Sigmoid colon (tissue), 3 donors: ENCODE results near the gene STX7.

Experiments used
- CTCF ChIP-seq, 4 experiments: fragments of 450-650 bp in 3 of 4; fragments of 200-600 bp in 1 of 4; IDR thresholded peaks; one replicate each; pipeline ENCODE4 v1.5.1; 2016 to 2019; ENCODE audit warnings: antibody characterized with exemption in 4 of 4, mild to moderate bottlenecking in 3 of 4, moderate library complexity in 2 of 4
- POLR2A ChIP-seq, 2 donors: fragments of 450-650 bp; IDR thresholded peaks; one replicate each; pipeline ENCODE4 v1.6.1; 2016; ENCODE audit warnings: antibody characterized with exemption in 2 of 2, mild to moderate bottlenecking in 2 of 2, moderate library complexity in 2 of 2

- TF ChIP-seq CTCF (IDR thresholded peaks at IDR 0.05) (no peak), POLR2A (IDR thresholded peaks at IDR 0.05) (no peak)
Measured at GRCh38 chr6:132520953-132521352, 8.0 kb upstream of the STX7 start.
